ENCODE measurements around the gene PTPRG. TPM values are rescaled to one million over a fixed set of nuclear protein-coding genes. Genes with fewer than 3 reads are reported as not detected.

Gene PTPRG
- total and polyA plus RNA-seq, 10 of the 15 experiments (the other 5 are each of a cell fraction or from before 2014, with no cell fraction given): 0.29 to 20.7 (median 1.4) TPM

DNA sequence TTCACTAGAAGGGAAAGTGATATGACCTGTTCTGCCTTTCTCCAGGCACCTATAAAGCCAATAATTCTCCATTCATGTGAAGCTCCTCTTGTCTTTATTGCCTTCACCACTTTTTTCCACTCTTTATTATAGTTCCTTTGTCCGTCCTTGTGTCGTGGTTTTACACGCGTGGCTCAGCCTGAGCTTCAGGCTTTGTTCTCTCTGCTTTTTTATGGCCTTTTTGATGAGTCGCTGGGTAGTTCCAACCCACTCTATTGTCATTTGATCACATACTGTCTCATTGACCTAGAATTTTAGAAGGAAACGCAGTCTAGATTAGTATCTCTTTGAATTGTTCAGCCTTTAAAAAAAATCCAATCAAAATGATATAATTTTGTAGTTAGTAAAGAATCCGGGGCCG lies 403.2 kb downstream of the PTPRG start (continued):
- TF ChIP-seq, protein P1, sequence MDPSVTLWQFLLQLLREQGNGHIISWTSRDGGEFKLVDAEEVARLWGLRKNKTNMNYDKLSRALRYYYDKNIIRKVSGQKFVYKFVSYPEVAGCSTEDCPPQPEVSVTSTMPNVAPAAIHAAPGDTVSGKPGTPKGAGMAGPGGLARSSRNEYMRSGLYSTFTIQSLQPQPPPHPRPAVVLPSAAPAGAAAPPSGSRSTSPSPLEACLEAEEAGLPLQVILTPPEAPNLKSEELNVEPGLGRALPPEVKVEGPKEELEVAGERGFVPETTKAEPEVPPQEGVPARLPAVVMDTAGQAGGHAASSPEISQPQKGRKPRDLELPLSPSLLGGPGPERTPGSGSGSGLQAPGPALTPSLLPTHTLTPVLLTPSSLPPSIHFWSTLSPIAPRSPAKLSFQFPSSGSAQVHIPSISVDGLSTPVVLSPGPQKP (IDR thresholded peaks at IDR 0.05; ENCODE audit: low read depth, low read length): no peak
- no peak for TF ChIP-seq CBX5 (IDR thresholded peaks at IDR 0.05; ENCODE audit: low read depth)

DNA sequence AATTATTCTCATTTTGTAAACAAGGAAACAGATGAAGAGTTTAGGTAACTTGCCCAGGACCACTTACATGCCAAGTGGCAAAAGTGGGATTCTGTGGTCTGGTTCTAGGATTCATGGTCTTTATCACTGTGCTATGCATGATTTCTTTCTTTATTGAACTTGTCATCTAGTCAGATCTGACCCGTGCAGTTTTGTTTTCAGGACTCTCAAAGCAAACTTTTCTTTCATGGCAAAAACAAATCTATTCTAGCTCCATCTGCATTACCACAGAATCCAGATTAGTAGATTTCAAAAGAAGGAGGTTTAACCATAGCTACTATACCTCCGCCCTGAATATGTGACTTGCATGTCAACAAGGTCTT lies 404.4 kb downstream of the PTPRG start:
- Histone ChIP-seq H3K36me3 (ENCODE audit: control insufficient read depth in 2 of 2, insufficient read depth in 2 of 2, low read length in 1 of 2) (no peaks in the 10 kb centered on the region), H3K4me1 (ENCODE audit: control insufficient read depth, insufficient read depth, low read length) (no peaks in the 10 kb centered on the region), H4K20me1 (ENCODE audit: control insufficient read depth, insufficient read depth) (no peaks in the 10 kb centered on the region), H3K9ac (ENCODE audit: control insufficient read depth, insufficient read depth, low read length) (no peak overlapping the region), H3K9me3 (replicated peaks; ENCODE audit: control insufficient read depth, insufficient read depth, low read length) (no peaks in the 10 kb centered on the region), H3K4me2 (ENCODE audit: control insufficient read depth, insufficient read depth) (no peak overlapping the region), H2AFZ (ENCODE audit: control insufficient read depth, low read depth, low read length) (no peak overlapping the region), H3K27me3 (replicated peaks in 1 of 2; ENCODE audit: control insufficient read depth in 2 of 2, insufficient read depth in 2 of 2, low read length in 1 of 2) (no peaks in the 10 kb centered on the region), H3K4me3 (no peak overlapping the region), H3K79me2 (ENCODE audit: control insufficient read depth, insufficient read depth, low read length) (no peaks in the 10 kb centered on the region), H3K27ac (ENCODE audit: control insufficient read depth, insufficient read depth) (no peak overlapping the region)
- RAD21 ChIA-PET (ENCODE audit: unreplicated experiment): interaction anchor here (0.6 kb wide), 1 partner anchor 265 kb away, joined by 3 read pairs; no protein-coding TSS in a partner anchor
- ATAC-seq (no peak; the same call in 2 of the 3 replicates), DNase-seq (ENCODE audit: low read depth, low spot score) (no peak), FAIRE-seq (no peak)
- CTCF ChIA-PET: interaction anchor here (0.7 to 1.8 kb wide), 3 partner anchors 13 to 729 kb away, joined by 3 to 4 read pairs (median 3); no protein-coding TSS in a partner anchor
- BruUV-seq (replicated peaks): no TSS peak
- in situ Hi-C loops (cut with MboI) (no loop called here), intact Hi-C loops (cut with micrococcal nuclease; ENCODE audit: unreplicated experiment) (no loop called here)
- 25% methylated on average over 2 of the region's 2 CpGs for WGBS (ENCODE audit: insufficient coverage, insufficient replicate concordance, low lambda C conversion rate, missing lambda C conversion rate)
- SMC1A ChIA-PET (ENCODE audit: uncharacterized antibody, unreplicated experiment): interaction anchor here (0.9 to 1.5 kb wide), 5 partner anchors 9 to 39 kb away, joined by 3 to 4 read pairs (median 3); no protein-coding TSS in a partner anchor
- POLR2A ChIA-PET: interaction anchor here (0.6 to 1.2 kb wide), 3 partner anchors 9 to 47 kb away, joined by 3 to 7 read pairs (median 4); no protein-coding TSS in a partner anchor
- no peak for TF ChIP-seq EED (IDR thresholded peaks at IDR 0.05; ENCODE audit: low read depth)
- no peak for TF ChIP-seq ZSCAN29 (IDR thresholded peaks at IDR 0.05)
- TF ChIP-seq DPF2 (IDR thresholded peaks at IDR 0.05): no peak
- TF ChIP-seq, protein P2, sequence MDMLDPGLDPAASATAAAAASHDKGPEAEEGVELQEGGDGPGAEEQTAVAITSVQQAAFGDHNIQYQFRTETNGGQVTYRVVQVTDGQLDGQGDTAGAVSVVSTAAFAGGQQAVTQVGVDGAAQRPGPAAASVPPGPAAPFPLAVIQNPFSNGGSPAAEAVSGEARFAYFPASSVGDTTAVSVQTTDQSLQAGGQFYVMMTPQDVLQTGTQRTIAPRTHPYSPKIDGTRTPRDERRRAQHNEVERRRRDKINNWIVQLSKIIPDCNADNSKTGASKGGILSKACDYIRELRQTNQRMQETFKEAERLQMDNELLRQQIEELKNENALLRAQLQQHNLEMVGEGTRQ (IDR thresholded peaks at IDR 0.05; ENCODE audit: borderline replicate concordance, low read depth, low read length): no peak
- TF ChIP-seq, protein P3, sequence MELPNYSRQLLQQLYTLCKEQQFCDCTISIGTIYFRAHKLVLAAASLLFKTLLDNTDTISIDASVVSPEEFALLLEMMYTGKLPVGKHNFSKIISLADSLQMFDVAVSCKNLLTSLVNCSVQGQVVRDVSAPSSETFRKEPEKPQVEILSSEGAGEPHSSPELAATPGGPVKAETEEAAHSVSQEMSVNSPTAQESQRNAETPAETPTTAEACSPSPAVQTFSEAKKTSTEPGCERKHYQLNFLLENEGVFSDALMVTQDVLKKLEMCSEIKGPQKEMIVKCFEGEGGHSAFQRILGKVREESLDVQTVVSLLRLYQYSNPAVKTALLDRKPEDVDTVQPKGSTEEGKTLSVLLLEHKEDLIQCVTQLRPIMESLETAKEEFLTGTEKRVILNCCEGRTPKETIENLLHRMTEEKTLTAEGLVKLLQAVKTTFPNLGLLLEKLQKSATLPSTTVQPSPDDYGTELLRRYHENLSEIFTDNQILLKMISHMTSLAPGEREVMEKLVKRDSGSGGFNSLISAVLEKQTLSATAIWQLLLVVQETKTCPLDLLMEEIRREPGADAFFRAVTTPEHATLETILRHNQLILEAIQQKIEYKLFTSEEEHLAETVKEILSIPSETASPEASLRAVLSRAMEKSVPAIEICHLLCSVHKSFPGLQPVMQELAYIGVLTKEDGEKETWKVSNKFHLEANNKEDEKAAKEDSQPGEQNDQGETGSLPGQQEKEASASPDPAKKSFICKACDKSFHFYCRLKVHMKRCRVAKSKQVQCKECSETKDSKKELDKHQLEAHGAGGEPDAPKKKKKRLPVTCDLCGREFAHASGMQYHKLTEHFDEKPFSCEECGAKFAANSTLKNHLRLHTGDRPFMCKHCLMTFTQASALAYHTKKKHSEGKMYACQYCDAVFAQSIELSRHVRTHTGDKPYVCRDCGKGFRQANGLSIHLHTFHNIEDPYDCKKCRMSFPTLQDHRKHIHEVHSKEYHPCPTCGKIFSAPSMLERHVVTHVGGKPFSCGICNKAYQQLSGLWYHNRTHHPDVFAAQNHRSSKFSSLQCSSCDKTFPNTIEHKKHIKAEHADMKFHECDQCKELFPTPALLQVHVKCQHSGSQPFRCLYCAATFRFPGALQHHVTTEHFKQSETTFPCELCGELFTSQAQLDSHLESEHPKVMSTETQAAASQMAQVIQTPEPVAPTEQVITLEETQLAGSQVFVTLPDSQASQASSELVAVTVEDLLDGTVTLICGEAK (IDR thresholded peaks at IDR 0.05; ENCODE audit: borderline replicate concordance): no peak
- TF ChIP-seq CBX3 (IDR thresholded peaks at IDR 0.05; ENCODE audit: borderline replicate concordance, low read depth): no peak
- TF ChIP-seq CHD1 (IDR thresholded peaks at IDR 0.05; ENCODE audit: low read depth, low read length): no peak
- TF ChIP-seq HDAC6 (IDR thresholded peaks at IDR 0.05; ENCODE audit: unreplicated experiment): no peak
- TF ChIP-seq MTA2 (IDR thresholded peaks at IDR 0.05; ENCODE audit: low read depth): no peak
- TF ChIP-seq, protein P4, sequence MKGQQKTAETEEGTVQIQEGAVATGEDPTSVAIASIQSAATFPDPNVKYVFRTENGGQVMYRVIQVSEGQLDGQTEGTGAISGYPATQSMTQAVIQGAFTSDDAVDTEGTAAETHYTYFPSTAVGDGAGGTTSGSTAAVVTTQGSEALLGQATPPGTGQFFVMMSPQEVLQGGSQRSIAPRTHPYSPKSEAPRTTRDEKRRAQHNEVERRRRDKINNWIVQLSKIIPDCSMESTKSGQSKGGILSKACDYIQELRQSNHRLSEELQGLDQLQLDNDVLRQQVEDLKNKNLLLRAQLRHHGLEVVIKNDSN (IDR thresholded peaks at IDR 0.05; ENCODE audit: borderline replicate concordance, extremely low read length, insufficient read depth, low read depth, low read length): no peak
- TF ChIP-seq, protein P5, sequence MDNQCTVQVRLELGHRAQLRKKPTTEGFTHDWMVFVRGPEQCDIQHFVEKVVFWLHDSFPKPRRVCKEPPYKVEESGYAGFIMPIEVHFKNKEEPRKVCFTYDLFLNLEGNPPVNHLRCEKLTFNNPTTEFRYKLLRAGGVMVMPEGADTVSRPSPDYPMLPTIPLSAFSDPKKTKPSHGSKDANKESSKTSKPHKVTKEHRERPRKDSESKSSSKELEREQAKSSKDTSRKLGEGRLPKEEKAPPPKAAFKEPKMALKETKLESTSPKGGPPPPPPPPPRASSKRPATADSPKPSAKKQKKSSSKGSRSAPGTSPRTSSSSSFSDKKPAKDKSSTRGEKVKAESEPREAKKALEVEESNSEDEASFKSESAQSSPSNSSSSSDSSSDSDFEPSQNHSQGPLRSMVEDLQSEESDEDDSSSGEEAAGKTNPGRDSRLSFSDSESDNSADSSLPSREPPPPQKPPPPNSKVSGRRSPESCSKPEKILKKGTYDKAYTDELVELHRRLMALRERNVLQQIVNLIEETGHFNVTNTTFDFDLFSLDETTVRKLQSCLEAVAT (IDR thresholded peaks at IDR 0.05): no peak
- no peak for TF ChIP-seq ZNF217 (IDR thresholded peaks at IDR 0.05)
